NCI-H1436 (cell line): ENCODE results near the gene ASIP.

Experiments
- DNase-seq: peaks from one replicate; lab custom pipeline; 2025; lab: John Stamatoyannopoulos, UW

The ASIP gene

DNA sequence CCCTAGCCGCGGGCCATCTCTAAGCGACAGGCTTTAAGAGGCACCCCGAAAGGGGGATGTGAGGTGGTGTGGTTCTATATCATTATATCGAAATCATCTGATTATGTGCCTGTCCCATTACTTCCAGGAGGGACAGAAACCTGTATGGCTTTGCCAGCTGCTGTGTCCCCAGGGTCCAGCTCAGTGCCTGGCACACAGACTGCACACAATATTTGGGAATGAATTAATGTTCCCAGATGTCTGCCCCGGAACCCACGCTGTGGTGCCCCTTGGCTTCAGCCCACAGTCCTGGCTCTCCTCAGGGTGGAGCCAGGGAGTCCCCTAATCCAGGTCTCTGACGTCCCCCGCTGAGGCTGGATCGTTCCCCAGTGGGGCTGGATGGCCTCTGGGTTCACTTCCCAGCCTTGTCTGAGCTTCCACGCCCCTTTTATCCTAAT is 70.8 kb downstream of the ASIP start:
- DNase-seq: no peak

DNA sequence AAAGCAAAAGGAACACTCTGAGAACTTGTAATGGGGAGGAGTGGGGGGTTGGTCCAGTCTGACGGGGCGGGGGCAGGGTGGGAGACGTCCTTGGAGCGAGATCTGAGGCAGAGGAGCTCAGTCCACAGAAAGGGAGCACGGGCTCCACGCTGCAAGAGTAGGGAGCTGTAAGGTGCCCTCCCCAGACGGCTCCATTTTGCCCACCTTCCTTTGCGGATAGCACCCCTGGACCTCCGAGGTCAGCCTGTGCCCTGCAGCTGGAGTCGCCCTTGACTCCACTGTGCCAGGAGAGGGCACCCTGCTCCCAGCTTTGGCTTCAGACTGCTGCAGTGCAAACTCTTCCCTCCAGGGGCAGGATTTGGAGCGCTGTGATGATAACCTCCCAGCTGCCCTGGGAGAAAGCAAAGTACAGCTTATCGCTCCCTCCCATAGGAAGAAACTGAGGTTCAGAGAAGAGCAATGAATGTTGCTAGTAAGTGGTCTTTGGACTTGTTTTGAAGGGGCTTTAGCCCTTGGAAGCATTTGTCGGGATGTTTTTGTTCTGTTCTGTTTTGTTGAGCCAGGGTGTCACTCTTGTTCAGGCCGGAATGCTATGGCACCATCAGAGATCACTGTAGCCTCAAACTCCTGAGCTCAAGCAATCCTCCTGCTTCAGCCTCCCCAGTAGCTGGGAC is 71.5 kb downstream of the ASIP start:
- DNase-seq: peak; percentile 85

- DNase-seq: no peak
Measured at GRCh38 chr20:34315236-34315635, 74.0 kb downstream of the ASIP start.

GRCh38 chr20:34316196-34316814 is 75.1 kb downstream of the ASIP start:
- no peak for DNase-seq
